HCT116 (cell line): Measurements from ENCODE around the gene A1CF. TPM values are rescaled to one million over a fixed set of nuclear protein-coding genes. Genes with fewer than 3 reads are reported as not detected.

Experiments used
- ATAC-seq: fragments of 200-7000 bp; cut with Tn5 transposase; 2 replicates; pipeline ENCODE4 v1.9.1; 2020; ENCODE audit warnings: mild to moderate bottlenecking, moderate library complexity
- BruUV-seq: library from RNA; stranded (reverse); fragments of 400-500 nt; replicated peaks from 2 replicates; lab custom pipeline; 2021; lab: Mats Ljungman, UMichigan
- CTCF ChIA-PET: fragments of 300-600 bp; sonication (Branson Sonifier 250); formaldehyde crosslinking; loops from one replicate; lab custom pipeline; 2021; ENCODE audit warnings: antibody characterized with exemption; lab: Charles Lee
- POLR2A ChIA-PET: fragments of 300-600, 350-600 bp; sonication (Branson Sonifier 250); formaldehyde crosslinking; loops from one replicate; lab custom pipeline; 2021; ENCODE audit warnings: antibody characterized with exemption; lab: Charles Lee
- RAD21 ChIA-PET, 2 experiments: fragments of 300-600 bp; sonication (Branson Sonifier 250); formaldehyde crosslinking; loops; one replicate each; lab custom pipeline; 2023; ENCODE audit warnings: low total read pairs in 2 of 2; ENCODE audit not compliant: uncharacterized antibody in 2 of 2, unreplicated experiment in 2 of 2, low non-redundant PET in 1 of 2; lab: Charles Lee
- DNase-seq: peaks from one replicate; pipeline ENCODE4 v3.0.0-alpha.2; 2010; ENCODE audit warnings: low read depth, low spot score
- H2AFZ ChIP-seq: fragments of 200-600 bp; shearing (Covaris generic), sonication (generic); 2 replicates; pipeline ENCODE4 v1.6.1; 2017; ENCODE audit warnings: low read depth, mixed run types, mixed read lengths, antibody characterized with exemption, low read length; ENCODE audit not compliant: poor library complexity, severe bottlenecking
- H3K27ac ChIP-seq: 2 replicates; pipeline ENCODE4 v1.5.1; 2012; ENCODE audit warnings: low read depth, low read length
- H3K27me3 ChIP-seq: fragments of 200-600 bp; sonication (generic); 2 replicates; pipeline ENCODE4 v1.6.1; 2016; ENCODE audit warnings: mixed run types, low read length, mixed read lengths; ENCODE audit not compliant: insufficient read depth
- H3K36me3 ChIP-seq, 2 experiments: fragments of 200-500 bp in 1 of 2; fragments of 200-600 bp in 1 of 2; sonication (Bioruptor generic) in 1 of 2; sonication (generic) in 1 of 2; 2 replicates each; pipeline versions ENCODE4 v1.5.1 to v1.6.1; 2014 to 2016; ENCODE audit warnings: low read length in 2 of 2, inconsistent platforms in 1 of 2, mixed read lengths in 1 of 2, mixed run types in 1 of 2; ENCODE audit not compliant: insufficient read depth in 2 of 2, control insufficient read depth in 1 of 2
- H3K4me1 ChIP-seq, 2 experiments: fragments of 200-600 bp in 1 of 2; sonication (generic) in 1 of 2; 2 replicates each; pipeline versions ENCODE4 v1.5.1 to v1.6.1; 2012 to 2017; ENCODE audit warnings: low read length in 2 of 2, inconsistent platforms in 1 of 2, mild to moderate bottlenecking in 1 of 2, mixed read lengths in 1 of 2, mixed run types in 1 of 2, moderate library complexity in 1 of 2; ENCODE audit not compliant: insufficient read depth in 2 of 2, control insufficient read depth in 1 of 2
- H3K4me2 ChIP-seq: fragments of 200-600 bp; sonication (generic); 2 replicates; pipeline ENCODE4 v1.6.1; 2017; ENCODE audit warnings: mixed run types, low read length, mixed read lengths
- H3K4me3 ChIP-seq, 2 experiments: fragments of 200-600 bp in 1 of 2; sonication (generic) in 1 of 2; replicated peaks in 1 of 2; 2 replicates each; pipeline ENCODE4 v1.5.1; 2011 to 2016; ENCODE audit warnings: low read length in 2 of 2, control low read depth in 1 of 2, low read depth in 1 of 2, mild to moderate bottlenecking in 1 of 2, mixed read lengths in 1 of 2, mixed run types in 1 of 2
- H3K79me2 ChIP-seq: fragments of 200-600 bp; sonication (generic); 2 replicates; pipeline ENCODE4 v1.6.1; 2017; ENCODE audit warnings: mild to moderate bottlenecking, mixed run types, low read length, moderate library complexity, mixed read lengths; ENCODE audit not compliant: insufficient read depth
- H3K9ac ChIP-seq: fragments of 200-600 bp; sonication (generic); 2 replicates; pipeline ENCODE4 v1.6.1; 2016; ENCODE audit warnings: low read length, mixed read lengths
- H3K9me2 ChIP-seq: fragments of 200-600 bp; sonication (generic), shearing (Covaris generic); 2 replicates; pipeline ENCODE4 v1.6.1; 2017; ENCODE audit warnings: mixed run types, mild to moderate bottlenecking, moderate library complexity; ENCODE audit not compliant: insufficient read depth
- H3K9me3 ChIP-seq, 2 experiments: fragments of 200-500 bp in 1 of 2; fragments of 200-600 bp in 1 of 2; sonication (Bioruptor generic) in 1 of 2; sonication (generic) in 1 of 2; 2 replicates each; pipeline ENCODE4 v1.6.1; 2014 to 2017; ENCODE audit warnings: low read length in 2 of 2, mixed read lengths in 2 of 2, inconsistent platforms in 1 of 2, low read depth in 1 of 2, mild to moderate bottlenecking in 1 of 2, mixed run types in 1 of 2, moderate library complexity in 1 of 2; ENCODE audit not compliant: control insufficient read depth in 1 of 2, insufficient read depth in 1 of 2
- H4K20me1 ChIP-seq: fragments of 200-600 bp; sonication (generic), shearing (Covaris generic); 2 replicates; pipeline ENCODE4 v1.6.1; 2017; ENCODE audit warnings: mixed run types, mild to moderate bottlenecking, moderate library complexity; ENCODE audit not compliant: insufficient read depth
- CBX3 ChIP-seq: IDR thresholded peaks from 2 replicates; pipeline ENCODE4 v1.6.1; 2012; ENCODE audit warnings: low read depth
- CEBPB ChIP-seq: IDR thresholded peaks from 2 replicates; pipeline ENCODE4 v1.6.1; 2012; ENCODE audit warnings: low read depth
- EGR1 ChIP-seq: IDR thresholded peaks from 2 replicates; pipeline ENCODE4 v1.6.1; 2012; ENCODE audit warnings: low read depth
- ELF1 ChIP-seq: IDR thresholded peaks from 2 replicates; pipeline ENCODE4 v1.6.1; 2012; ENCODE audit warnings: low read depth, borderline replicate concordance
- EZH2 ChIP-seq: fragments of 200-600 bp; sonication (generic); IDR thresholded peaks from 2 replicates; pipeline ENCODE4 v1.6.1; 2017; ENCODE audit warnings: antibody characterized with exemption, mixed run types
- JUND ChIP-seq: IDR thresholded peaks from 2 replicates; pipeline ENCODE4 v1.6.1; 2012
- MAX ChIP-seq: IDR thresholded peaks from 2 replicates; pipeline ENCODE4 v1.6.1; 2012
- POLR2A ChIP-seq: IDR thresholded peaks from 2 replicates; pipeline ENCODE4 v1.7.0; 2011; ENCODE audit warnings: borderline replicate concordance; ENCODE audit not compliant: insufficient read depth, insufficient read length; ENCODE audit errors: extremely low read depth
- POLR2AphosphoS5 ChIP-seq: IDR thresholded peaks from 2 replicates; pipeline ENCODE4 v1.6.1; 2011; ENCODE audit warnings: mild to moderate bottlenecking, low read depth, low read length, moderate library complexity
- RAD21 ChIP-seq: IDR thresholded peaks from 2 replicates; pipeline ENCODE4 v1.6.1; 2012; ENCODE audit warnings: low read depth, mild to moderate bottlenecking
- SIN3A ChIP-seq: IDR thresholded peaks from 2 replicates; pipeline ENCODE4 v1.6.1; 2012; ENCODE audit warnings: low read depth
- SP1 ChIP-seq: IDR thresholded peaks from 2 replicates; pipeline ENCODE4 v1.6.1; 2012; ENCODE audit warnings: low read depth
- SRF ChIP-seq: IDR thresholded peaks from 2 replicates; pipeline ENCODE4 v1.6.1; 2012; ENCODE audit warnings: low read depth
- TCF7L2 ChIP-seq: IDR thresholded peaks from 2 replicates; pipeline ENCODE4 v1.7.0; 2011; ENCODE audit warnings: borderline replicate concordance, inconsistent platforms; ENCODE audit not compliant: insufficient read depth, insufficient read length; ENCODE audit errors: extremely low read depth
- YY1 ChIP-seq: IDR thresholded peaks from 2 replicates; pipeline ENCODE4 v1.6.1; 2011; ENCODE audit warnings: low read length, low read depth, moderate library complexity, mild to moderate bottlenecking; ENCODE audit not compliant: insufficient replicate concordance; ENCODE audit errors: extremely low read depth
- intact Hi-C: fragments of 100-400 bp; cut with micrococcal nuclease; formaldehyde crosslinking; loops from 2 replicates; pipeline ENCODE4 v1.10.0; 2022
- total RNA-seq: library from RNA; stranded (reverse); gene quantifications from one replicate; pipeline ENCODE4 v1.2.1, GENCODE V29; 2021; ENCODE audit not compliant: unreplicated experiment
- TF ChIP-seq, protein P1 (sequence below), 3 experiments: fragments of 200-600 bp in 1 of 3; sonication (generic) in 1 of 3; IDR thresholded peaks in 2 of 3; conservative IDR thresholded peaks in 1 of 3; 2 replicates each; pipeline ENCODE4 v1.5.1; 2012 to 2017; ENCODE audit warnings: low read depth in 2 of 3, low read length in 2 of 3, antibody characterized with exemption in 1 of 3, borderline replicate concordance in 1 of 3, control low read depth in 1 of 3, mild to moderate bottlenecking in 1 of 3, mixed read lengths in 1 of 3, mixed run types in 1 of 3, moderate library complexity in 1 of 3; ENCODE audit not compliant: insufficient read depth in 1 of 3
- TF ChIP-seq, protein P2 (sequence below): IDR thresholded peaks from 2 replicates; pipeline ENCODE4 v1.6.1; 2012; ENCODE audit warnings: low read depth

A1CF gene
- total RNA-seq, 1 experiment from 2014 or later, result 0.30 TPM

DNA sequence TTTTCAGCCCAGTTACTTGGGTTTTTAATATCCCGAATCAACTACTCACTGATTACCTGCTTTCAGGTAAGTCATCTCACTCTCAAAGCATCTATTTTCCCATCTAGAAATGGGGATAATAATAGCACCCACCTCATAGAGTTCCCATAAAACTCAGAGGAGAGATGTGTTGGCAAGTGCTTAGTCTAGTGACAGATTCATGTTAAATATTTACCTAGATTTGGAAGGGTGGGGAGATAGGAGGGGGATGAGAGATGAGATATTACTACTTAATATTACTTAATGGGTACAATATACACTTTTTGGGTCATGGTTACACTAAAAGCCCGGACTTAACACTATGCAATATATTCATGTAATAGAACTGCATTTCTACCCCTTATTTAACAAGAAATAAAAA, 7.0 kb upstream of the A1CF start:
- H4K20me1 ChIP-seq, result no peaks in the 10 kb centered on the region
- H3K4me3 ChIP-seq, result no peak overlapping the region
- ChIA-PET POLR2A (no interaction called here), RAD21 (no interaction called here), CTCF (interaction anchor here (0.7 to 0.8 kb wide), 2 partner anchors 104 to 232 kb away, joined by 3 read pairs; no protein-coding TSS in a partner anchor)
- H3K27ac ChIP-seq, result no peak overlapping the region
- no peaks in the 10 kb centered on the region for H3K27me3 ChIP-seq
- no peak overlapping the region for H3K4me2 ChIP-seq
- no peak for DNase-seq
- no peaks in the 10 kb centered on the region for H3K36me3 ChIP-seq
- no peak overlapping the region for H3K9ac ChIP-seq
- no peak overlapping the region for H2AFZ ChIP-seq
- H3K9me3 ChIP-seq, result no peaks in the 10 kb centered on the region
- no peaks in the 10 kb centered on the region for H3K4me1 ChIP-seq
- no TSS peak for BruUV-seq
- intact Hi-C loops, result no loop called here
- H3K79me2 ChIP-seq, result no peaks in the 10 kb centered on the region
- no peaks in the 10 kb centered on the region for H3K9me2 ChIP-seq
- no peak for ATAC-seq
- TF ChIP-seq CEBPB, result no peak
- TF ChIP-seq RAD21, result no peak
- no peak for TF ChIP-seq SP1

DNA sequence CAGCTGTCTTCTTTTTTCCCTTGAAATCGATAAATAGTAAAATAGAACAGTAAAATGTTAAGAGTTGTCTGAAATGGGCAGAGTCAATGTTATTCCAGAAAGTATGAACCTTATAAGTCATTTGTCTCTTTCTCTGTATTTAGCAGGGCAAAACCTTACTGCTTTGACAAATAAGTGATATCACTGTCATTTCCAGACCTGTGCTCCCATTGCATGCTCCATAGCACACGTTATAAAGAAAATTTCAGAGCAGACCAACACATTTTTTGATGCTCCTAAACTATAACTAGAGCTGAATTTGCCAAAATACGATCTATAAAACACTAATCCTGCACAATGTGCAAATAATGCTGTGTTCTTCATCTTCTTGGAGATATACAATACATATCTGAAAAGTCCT, 1.1 kb downstream of the A1CF start:
- Histone ChIP-seq H3K36me3 (no peaks in the 10 kb centered on the region), H3K79me2 (no peaks in the 10 kb centered on the region), H3K27ac (no peak overlapping the region), H3K9me2 (no peaks in the 10 kb centered on the region), H4K20me1 (no peaks in the 10 kb centered on the region), H3K4me1 (no peaks in the 10 kb centered on the region), H2AFZ (no peak overlapping the region), H3K9me3 (no peaks in the 10 kb centered on the region), H3K4me2 (no peak overlapping the region), H3K9ac (no peak overlapping the region), H3K27me3 (no peaks in the 10 kb centered on the region), H3K4me3 (no peak overlapping the region)
- DNase-seq (no peak), ATAC-seq (no peak)
- no TSS peak for BruUV-seq
- RAD21 ChIA-PET, result no interaction called here
- POLR2A ChIA-PET, result no interaction called here
- CTCF ChIA-PET, result no interaction called here
- intact Hi-C loops, result no loop called here
- TF ChIP-seq MAX (no peak), POLR2A (no peak), EZH2 (no peak), EGR1 (no peak), SIN3A (no peak), YY1 (no peak), RAD21 (no peak), TCF7L2 (no peak), SRF (no peak), POLR2AphosphoS5 (no peak), CBX3 (no peak), JUND (no peak), ELF1 (no peak)
- TF ChIP-seq, protein P1, sequence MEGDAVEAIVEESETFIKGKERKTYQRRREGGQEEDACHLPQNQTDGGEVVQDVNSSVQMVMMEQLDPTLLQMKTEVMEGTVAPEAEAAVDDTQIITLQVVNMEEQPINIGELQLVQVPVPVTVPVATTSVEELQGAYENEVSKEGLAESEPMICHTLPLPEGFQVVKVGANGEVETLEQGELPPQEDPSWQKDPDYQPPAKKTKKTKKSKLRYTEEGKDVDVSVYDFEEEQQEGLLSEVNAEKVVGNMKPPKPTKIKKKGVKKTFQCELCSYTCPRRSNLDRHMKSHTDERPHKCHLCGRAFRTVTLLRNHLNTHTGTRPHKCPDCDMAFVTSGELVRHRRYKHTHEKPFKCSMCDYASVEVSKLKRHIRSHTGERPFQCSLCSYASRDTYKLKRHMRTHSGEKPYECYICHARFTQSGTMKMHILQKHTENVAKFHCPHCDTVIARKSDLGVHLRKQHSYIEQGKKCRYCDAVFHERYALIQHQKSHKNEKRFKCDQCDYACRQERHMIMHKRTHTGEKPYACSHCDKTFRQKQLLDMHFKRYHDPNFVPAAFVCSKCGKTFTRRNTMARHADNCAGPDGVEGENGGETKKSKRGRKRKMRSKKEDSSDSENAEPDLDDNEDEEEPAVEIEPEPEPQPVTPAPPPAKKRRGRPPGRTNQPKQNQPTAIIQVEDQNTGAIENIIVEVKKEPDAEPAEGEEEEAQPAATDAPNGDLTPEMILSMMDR (IDR thresholded peaks at IDR 0.05 in 2 of 3, conservative IDR thresholded peaks at IDR 0.05 in 1 of 3; ENCODE audit: borderline replicate concordance in 1 of 3, insufficient read depth in 1 of 3, low read depth in 2 of 3, low read length in 2 of 3), result no peak
- TF ChIP-seq, protein P2, sequence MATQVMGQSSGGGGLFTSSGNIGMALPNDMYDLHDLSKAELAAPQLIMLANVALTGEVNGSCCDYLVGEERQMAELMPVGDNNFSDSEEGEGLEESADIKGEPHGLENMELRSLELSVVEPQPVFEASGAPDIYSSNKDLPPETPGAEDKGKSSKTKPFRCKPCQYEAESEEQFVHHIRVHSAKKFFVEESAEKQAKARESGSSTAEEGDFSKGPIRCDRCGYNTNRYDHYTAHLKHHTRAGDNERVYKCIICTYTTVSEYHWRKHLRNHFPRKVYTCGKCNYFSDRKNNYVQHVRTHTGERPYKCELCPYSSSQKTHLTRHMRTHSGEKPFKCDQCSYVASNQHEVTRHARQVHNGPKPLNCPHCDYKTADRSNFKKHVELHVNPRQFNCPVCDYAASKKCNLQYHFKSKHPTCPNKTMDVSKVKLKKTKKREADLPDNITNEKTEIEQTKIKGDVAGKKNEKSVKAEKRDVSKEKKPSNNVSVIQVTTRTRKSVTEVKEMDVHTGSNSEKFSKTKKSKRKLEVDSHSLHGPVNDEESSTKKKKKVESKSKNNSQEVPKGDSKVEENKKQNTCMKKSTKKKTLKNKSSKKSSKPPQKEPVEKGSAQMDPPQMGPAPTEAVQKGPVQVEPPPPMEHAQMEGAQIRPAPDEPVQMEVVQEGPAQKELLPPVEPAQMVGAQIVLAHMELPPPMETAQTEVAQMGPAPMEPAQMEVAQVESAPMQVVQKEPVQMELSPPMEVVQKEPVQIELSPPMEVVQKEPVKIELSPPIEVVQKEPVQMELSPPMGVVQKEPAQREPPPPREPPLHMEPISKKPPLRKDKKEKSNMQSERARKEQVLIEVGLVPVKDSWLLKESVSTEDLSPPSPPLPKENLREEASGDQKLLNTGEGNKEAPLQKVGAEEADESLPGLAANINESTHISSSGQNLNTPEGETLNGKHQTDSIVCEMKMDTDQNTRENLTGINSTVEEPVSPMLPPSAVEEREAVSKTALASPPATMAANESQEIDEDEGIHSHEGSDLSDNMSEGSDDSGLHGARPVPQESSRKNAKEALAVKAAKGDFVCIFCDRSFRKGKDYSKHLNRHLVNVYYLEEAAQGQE, result no peak
